ENCODE measurements around the gene DEFB131B.

Gene DEFB131B

DNA sequence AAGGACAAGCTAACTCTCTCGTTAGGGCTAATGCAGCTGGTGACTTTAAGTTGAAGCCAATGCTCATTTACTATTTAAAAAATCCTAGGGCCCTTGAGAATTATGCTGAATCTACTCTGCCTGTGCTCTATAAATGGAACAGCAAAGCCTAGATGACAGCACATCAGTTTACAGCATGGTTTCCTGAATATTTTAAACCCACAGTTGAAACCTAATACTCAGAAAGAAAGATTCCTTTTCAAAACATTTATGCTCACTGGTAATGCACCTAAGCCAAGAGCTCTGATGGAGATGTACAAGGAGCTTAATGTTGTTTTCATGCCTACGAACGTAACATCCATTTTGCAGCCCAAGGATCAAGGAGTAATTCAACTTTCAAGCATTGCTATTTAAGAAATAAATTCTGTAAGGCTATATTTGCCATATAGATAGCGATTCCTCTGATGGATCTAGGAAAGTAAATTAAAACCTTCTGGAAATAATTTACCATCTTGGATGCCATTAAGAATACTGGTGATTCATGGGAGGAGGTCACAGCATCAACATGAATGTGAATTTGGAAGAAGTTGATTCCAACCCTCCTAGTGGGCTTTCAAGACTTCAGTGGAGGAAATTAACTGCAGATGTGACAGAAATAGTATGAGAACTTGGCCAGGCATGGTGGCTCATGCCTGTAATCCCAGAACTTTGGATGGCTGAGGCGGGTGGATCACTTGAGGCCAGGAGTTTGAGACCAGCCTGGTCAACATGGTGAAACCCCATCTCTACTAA is 35.7 kb downstream of the DEFB131B start:
- H3K4me1 ChIP-seq (ENCODE audit: insufficient read depth, poor library complexity, severe bottlenecking), result no peaks in the 10 kb centered on the region
- H3K27ac ChIP-seq (ENCODE audit: poor library complexity, severe bottlenecking), result no peak overlapping the region
- no peaks in the 10 kb centered on the region for H3K9me3 ChIP-seq (ENCODE audit: severe bottlenecking)
- TF ChIP-seq, protein P1, sequence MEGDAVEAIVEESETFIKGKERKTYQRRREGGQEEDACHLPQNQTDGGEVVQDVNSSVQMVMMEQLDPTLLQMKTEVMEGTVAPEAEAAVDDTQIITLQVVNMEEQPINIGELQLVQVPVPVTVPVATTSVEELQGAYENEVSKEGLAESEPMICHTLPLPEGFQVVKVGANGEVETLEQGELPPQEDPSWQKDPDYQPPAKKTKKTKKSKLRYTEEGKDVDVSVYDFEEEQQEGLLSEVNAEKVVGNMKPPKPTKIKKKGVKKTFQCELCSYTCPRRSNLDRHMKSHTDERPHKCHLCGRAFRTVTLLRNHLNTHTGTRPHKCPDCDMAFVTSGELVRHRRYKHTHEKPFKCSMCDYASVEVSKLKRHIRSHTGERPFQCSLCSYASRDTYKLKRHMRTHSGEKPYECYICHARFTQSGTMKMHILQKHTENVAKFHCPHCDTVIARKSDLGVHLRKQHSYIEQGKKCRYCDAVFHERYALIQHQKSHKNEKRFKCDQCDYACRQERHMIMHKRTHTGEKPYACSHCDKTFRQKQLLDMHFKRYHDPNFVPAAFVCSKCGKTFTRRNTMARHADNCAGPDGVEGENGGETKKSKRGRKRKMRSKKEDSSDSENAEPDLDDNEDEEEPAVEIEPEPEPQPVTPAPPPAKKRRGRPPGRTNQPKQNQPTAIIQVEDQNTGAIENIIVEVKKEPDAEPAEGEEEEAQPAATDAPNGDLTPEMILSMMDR (IDR thresholded peaks at IDR 0.05; ENCODE audit: poor library complexity, severe bottlenecking), result no peak
- ATAC-seq (ENCODE audit: low read depth) (no peak), DNase-seq (ENCODE audit: low spot score) (no peak)
- H3K4me3 ChIP-seq (ENCODE audit: severe bottlenecking), result no peak overlapping the region
- H3K27me3 ChIP-seq (ENCODE audit: insufficient read depth, poor library complexity, severe bottlenecking), result no peaks in the 10 kb centered on the region
- H3K36me3 ChIP-seq (ENCODE audit: low read depth), result peaks cover 29% of the 10 kb centered on the region

DNA sequence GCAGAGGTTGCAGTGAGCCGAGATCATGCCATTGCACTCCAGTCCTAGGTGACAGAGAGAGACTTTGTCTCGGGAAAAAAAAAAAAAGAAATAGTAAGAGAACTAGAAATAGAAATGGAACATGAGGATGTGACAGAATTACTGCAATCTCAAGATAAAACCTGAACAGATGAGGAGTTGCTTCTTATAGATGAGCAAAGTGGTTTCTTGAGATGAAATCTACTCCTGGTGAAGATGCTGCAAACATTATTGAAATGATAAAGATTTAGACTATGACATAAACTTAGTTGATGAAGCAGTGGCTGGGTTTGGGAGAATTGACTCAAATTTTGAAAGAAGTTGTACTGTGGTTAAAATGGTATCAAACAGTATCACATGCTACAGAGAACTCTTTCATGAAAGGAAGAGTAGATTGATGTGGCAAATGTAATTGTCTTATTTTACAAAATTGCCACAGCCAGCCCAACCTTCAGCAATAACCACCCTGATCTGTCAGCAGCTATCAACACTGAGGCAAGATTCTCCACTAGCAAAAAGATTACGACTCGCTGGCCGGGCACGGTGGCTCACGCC is 36.5 kb downstream of the DEFB131B start:
- Histone ChIP-seq H3K36me3 (ENCODE audit: low read depth) (peaks cover 29% of the 10 kb centered on the region), H3K4me3 (ENCODE audit: severe bottlenecking) (no peak overlapping the region), H3K27ac (ENCODE audit: poor library complexity, severe bottlenecking) (no peak overlapping the region), H3K4me1 (ENCODE audit: insufficient read depth, poor library complexity, severe bottlenecking) (no peaks in the 10 kb centered on the region), H3K27me3 (ENCODE audit: insufficient read depth, poor library complexity, severe bottlenecking) (no peaks in the 10 kb centered on the region), H3K9me3 (ENCODE audit: severe bottlenecking) (no peaks in the 10 kb centered on the region)
- ATAC-seq (ENCODE audit: low read depth) (no peak), DNase-seq (ENCODE audit: low spot score) (no peak)
- TF ChIP-seq, protein P1 (IDR thresholded peaks at IDR 0.05; ENCODE audit: poor library complexity, severe bottlenecking), result no peak

DNA sequence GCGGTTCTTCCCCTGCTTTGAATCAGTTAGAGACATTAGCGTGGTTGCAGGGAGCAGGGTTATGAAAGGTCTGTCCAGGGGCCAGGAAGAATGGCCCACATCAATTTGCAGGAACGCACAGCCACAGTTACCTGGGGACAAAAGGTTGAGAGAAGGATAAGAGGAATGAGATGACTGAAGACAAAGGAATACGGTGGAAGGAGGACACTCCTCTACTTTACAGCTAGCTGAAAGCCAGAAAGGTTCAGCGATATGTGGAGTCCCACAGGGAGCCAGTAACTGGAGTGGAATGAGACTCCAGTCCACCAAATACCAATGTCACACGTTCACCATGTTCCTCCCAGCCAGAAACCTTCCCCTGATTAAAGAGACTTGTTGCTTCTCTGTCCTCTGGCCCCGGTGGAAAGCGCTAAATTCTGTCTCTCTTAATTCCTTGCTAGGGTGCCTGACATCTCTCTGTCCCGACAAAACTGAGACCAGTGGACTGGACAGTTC is 39.4 kb downstream of the DEFB131B start:
- H3K4me3 ChIP-seq (ENCODE audit: severe bottlenecking), result no peak overlapping the region
- no peak for ATAC-seq (ENCODE audit: low read depth)
- no peak overlapping the region for H3K27ac ChIP-seq (ENCODE audit: poor library complexity, severe bottlenecking)
- TF ChIP-seq, protein P1 (IDR thresholded peaks at IDR 0.05; ENCODE audit: poor library complexity, severe bottlenecking), result no peak
- H3K4me1 ChIP-seq (ENCODE audit: insufficient read depth, poor library complexity, severe bottlenecking), result no peaks in the 10 kb centered on the region
- no peaks in the 10 kb centered on the region for H3K27me3 ChIP-seq (ENCODE audit: insufficient read depth, poor library complexity, severe bottlenecking)
- peaks cover 29% of the 10 kb centered on the region for H3K36me3 ChIP-seq (ENCODE audit: low read depth)
- no peak for DNase-seq (ENCODE audit: low spot score)
- H3K9me3 ChIP-seq (ENCODE audit: severe bottlenecking), result no peaks in the 10 kb centered on the region

DNA sequence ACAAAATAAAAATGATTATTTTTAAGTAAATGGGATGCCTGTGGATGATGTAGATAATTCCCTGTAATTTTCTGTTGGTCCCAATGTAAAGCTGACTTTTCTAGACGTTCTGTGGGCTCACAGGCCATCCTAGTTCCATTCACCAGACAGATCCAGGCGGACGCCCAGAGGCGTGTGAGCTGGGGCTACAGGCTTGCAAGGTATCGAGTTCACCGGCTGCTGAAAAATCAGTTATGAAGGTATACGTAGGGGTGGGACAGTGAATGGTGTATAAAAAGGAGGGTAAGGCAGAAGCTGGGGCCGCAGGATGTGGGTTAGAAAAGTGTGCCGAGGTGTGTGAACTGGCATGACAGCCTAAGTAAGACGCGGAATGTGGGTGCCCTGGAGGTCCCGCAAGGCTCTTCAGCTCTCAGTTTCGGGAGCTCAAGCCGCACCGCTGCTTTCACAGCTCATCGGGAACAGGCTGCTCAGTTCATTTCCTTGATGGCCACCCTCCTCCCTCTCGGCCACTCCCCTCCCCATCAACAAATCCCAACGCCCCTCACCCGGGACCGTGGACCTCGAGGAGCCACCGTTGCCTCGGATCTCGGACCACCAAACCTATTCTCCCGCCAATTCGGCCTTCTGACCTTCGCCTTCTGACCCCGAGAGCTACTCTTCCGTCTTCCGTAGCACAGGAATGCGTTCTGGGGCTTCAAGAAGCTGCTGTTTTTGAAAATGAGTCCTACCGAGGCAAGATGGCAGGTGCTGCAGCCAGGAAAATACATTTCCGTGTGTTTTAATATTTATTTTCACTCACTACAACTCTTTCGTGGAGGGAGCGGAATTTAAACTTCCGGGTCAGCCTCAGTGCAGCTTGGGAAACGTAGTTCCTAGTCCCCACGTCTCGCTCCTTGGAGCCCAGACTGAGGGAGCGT is 49.8 kb downstream of the DEFB131B start, which contains the start of gene XNDC1N:
XNDC1N (minus strand) TSS at position 775 of the 917 bp plus-strand sequence. CDS start 5,241 bp downstream, outside the sequence.
- TF ChIP-seq, protein P1 (IDR thresholded peaks at IDR 0.05; ENCODE audit: poor library complexity, severe bottlenecking), result no peak
- Histone ChIP-seq H3K4me1 (ENCODE audit: insufficient read depth, poor library complexity, severe bottlenecking) (no peaks in the 10 kb centered on the region), H3K27me3 (ENCODE audit: insufficient read depth, poor library complexity, severe bottlenecking) (no peaks in the 10 kb centered on the region), H3K27ac (ENCODE audit: poor library complexity, severe bottlenecking) (peak within 1 kb of the TSS; percentile 83), H3K36me3 (ENCODE audit: low read depth) (peaks cover 10% of the 10 kb centered on the region), H3K9me3 (ENCODE audit: severe bottlenecking) (no peaks in the 10 kb centered on the region), H3K4me3 (ENCODE audit: severe bottlenecking) (peak within 1 kb of the TSS; percentile 67)
- DNase-seq (ENCODE audit: low spot score) (peak; percentile 76), ATAC-seq (ENCODE audit: low read depth) (peak; percentile 86)
